ENCODE results near the gene BPNT1.

- no peak for TF ChIP-seq CTCF (IDR thresholded peaks at IDR 0.05; ENCODE audit: borderline replicate concordance, extremely low read depth, low read length, poor library complexity, severe bottlenecking)
- TF ChIP-seq EZH2 (IDR thresholded peaks at IDR 0.05; ENCODE audit: borderline replicate concordance, low read depth, low read length, severe bottlenecking) = no peak
Observed at GRCh38 chr1:220031287-220031686, 58.3 kb downstream of the BPNT1 start.

All from DND-41 (cell line).